ENCODE results near the gene B3GAT1. TPM values are rescaled to one million over a fixed set of nuclear protein-coding genes. Genes with fewer than 3 reads are reported as not detected.

Gene B3GAT1
- total and polyA plus RNA-seq, 12 donors: 0.04 to 0.60 (median 0.08) TPM; not detected in 6

DNA sequence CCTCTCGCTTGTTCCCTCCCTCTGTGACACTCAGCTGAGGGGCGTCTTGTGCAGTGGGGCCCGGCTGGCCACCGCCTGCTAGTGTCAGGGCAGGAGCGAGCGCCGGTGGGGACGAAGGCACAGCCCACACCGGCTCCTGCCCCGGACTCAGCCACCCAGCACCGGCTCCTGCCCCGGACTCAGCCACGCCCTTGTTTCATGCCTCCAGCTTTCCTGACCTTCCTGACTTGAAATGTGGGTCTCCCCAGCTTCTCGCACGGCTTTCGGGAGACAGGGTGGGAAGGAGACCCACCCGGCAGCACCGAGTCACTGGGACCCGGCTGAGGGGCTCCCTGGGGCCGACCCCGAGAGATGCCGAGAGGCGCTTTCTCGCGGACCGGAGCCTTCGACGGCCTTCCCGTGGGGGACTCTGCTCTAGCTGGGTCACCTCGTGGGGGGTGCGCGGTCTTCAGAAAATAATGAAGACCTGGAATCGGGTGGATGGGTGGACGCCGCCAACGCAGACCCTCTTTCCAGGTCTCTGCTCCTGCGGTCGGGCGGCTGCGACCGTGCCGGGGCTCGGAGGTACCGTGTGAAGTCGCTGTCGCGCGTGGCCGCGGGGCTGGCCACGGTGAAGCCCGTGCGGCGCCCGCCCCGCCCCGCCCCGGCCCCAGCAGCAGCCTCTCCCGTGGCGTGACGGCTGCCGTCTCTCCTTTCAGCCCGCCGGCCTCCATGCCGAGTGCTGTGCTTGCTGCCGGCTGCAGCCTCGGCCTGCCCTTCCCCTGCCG is 70.1 kb downstream of the B3GAT1 start:
- Histone ChIP-seq H3K36me3 (no peaks in the 10 kb centered on the region), H3K27ac (no peak overlapping the region), H3K27me3 (peaks cover 0 to 41% (median 17%) of the 10 kb centered on the region in 7 donors), H3K9me3 (no peaks in the 10 kb centered on the region), H3K4me3 (no peak overlapping the region), H3K4me1 (no peaks in the 10 kb centered on the region)
- intact Hi-C loops (cut with DNase I): no loop called here
- no peak for DNase-seq
- WGBS, 2 donors: 85 to 89% methylated on average over 65 to 68 of the region's 68 CpGs
- TF ChIP-seq, protein P1, sequence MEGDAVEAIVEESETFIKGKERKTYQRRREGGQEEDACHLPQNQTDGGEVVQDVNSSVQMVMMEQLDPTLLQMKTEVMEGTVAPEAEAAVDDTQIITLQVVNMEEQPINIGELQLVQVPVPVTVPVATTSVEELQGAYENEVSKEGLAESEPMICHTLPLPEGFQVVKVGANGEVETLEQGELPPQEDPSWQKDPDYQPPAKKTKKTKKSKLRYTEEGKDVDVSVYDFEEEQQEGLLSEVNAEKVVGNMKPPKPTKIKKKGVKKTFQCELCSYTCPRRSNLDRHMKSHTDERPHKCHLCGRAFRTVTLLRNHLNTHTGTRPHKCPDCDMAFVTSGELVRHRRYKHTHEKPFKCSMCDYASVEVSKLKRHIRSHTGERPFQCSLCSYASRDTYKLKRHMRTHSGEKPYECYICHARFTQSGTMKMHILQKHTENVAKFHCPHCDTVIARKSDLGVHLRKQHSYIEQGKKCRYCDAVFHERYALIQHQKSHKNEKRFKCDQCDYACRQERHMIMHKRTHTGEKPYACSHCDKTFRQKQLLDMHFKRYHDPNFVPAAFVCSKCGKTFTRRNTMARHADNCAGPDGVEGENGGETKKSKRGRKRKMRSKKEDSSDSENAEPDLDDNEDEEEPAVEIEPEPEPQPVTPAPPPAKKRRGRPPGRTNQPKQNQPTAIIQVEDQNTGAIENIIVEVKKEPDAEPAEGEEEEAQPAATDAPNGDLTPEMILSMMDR (IDR thresholded peaks at IDR 0.05): no peak
- no peak for ATAC-seq

DNA sequence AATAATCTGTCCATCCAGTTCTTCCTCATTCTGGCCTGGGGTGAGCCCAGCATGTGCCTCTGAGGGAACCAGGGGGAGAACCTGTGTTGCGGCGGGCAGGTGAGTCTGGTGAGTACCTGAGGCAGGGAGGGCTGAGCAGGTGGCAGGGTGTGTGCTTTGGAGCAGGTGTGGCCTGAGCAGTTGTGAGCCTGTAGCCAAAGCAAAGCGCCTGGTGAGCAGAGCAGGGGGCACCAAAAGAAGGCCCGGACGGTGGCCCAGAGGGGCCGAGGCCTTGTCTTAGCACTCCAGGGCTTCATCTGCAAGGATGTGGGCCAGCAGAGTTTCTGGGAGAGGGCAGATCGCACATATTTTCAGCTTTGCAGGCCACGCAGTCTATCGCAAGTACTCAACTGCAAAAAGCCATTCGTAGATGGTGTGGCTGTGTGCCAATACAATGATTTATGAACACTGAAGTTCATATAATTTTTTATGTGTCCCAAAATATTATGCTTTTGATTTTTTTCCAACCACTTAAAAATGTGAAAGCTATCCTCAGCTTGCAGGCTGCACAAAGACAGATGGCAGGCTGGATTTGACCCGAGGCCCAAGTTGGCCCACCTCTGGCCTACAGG is 71.6 kb downstream of the B3GAT1 start:
- ATAC-seq: no peak
- Histone ChIP-seq H3K27ac (no peak overlapping the region), H3K4me1 (no peaks in the 10 kb centered on the region), H3K4me3 (no peak overlapping the region), H3K27me3 (peaks cover 0 to 42% (median 16%) of the 10 kb centered on the region in 7 donors), H3K36me3 (no peaks in the 10 kb centered on the region), H3K9me3 (no peaks in the 10 kb centered on the region)
- 93 to 95% methylated on average over 11 of the region's 11 CpGs for WGBS, 2 donors
- intact Hi-C loops (cut with DNase I): no loop called here
- TF ChIP-seq, protein P1 (IDR thresholded peaks at IDR 0.05): no peak
- no peak for DNase-seq

DNA sequence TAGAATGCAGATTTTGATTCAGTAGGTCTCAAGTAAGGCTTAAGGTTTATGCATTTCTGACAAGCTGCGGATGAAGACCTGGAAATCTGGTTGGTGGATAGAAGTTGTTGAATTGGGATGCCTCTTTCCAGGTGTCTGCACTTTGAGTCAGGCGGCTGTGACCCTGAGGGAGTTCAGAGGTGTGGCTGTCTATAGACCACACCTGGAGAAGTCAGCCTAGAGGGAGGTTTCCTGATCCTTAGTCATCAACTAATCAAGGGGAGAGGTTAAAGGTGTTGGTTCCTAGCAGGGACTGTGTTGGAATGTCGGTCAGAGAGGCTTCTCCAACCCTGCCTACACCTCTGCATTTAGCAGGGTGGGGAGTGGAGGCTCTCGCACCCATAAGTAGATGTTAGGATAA is 72.3 kb downstream of the B3GAT1 start:
- no peak for ATAC-seq
- 72 to 85% methylated on average over 4 of the region's 4 CpGs for WGBS, 2 donors
- Histone ChIP-seq H3K27me3 (peaks cover 0 to 35% (median 17%) of the 10 kb centered on the region in 7 donors), H3K4me1 (no peaks in the 10 kb centered on the region), H3K4me3 (no peak overlapping the region), H3K36me3 (no peaks in the 10 kb centered on the region), H3K9me3 (no peaks in the 10 kb centered on the region), H3K27ac (no peak overlapping the region)
- intact Hi-C loops (cut with DNase I): no loop called here
- TF ChIP-seq, protein P1 (IDR thresholded peaks at IDR 0.05): no peak
- DNase-seq: no peak

DNA sequence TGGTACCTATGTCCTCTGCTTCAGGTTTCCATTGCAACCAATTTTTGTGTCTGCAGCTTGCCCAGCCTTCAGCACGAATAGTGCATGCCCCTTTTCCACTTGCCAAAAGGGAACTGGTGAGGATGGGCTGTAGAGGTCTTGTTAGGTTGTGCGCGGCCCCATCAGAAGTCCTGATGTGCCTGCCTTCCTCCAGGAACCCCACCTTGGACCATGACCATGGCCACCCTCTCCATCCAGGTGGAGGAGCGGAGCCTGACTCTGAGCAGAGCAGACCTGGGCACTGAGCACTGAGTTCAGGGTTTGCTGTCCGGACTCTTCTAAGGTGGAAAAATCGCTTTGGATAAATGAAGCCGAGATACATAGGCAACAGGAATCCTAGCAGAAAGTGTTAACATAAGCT is 73.4 kb downstream of the B3GAT1 start:
- DNase-seq: no peak
- Histone ChIP-seq H3K4me3 (no peak overlapping the region), H3K27ac (no peak overlapping the region), H3K27me3 (peaks cover 0 to 26% (median 16%) of the 10 kb centered on the region in 7 donors), H3K9me3 (no peaks in the 10 kb centered on the region), H3K36me3 (no peaks in the 10 kb centered on the region), H3K4me1 (no peaks in the 10 kb centered on the region)
- TF ChIP-seq, protein P1 (IDR thresholded peaks at IDR 0.05): no peak
- intact Hi-C loops (cut with DNase I): no loop called here
- 91 to 92% methylated on average over 7 of the region's 7 CpGs for WGBS, 2 donors
- no peak for ATAC-seq

Measured in heart right ventricle (tissue), 16 donors.